ENCODE measurements around the gene ATP2B3. TPM values are rescaled to one million over a fixed set of nuclear protein-coding genes. Genes with fewer than 3 reads are reported as not detected.

Gene ATP2B3
- total RNA-seq, 4 donors from 2014 or later: not detected

GRCh38 chrX:153537526-153538295, 20.3 kb downstream of the ATP2B3 start:
- no peak for TF ChIP-seq CTCF (IDR thresholded peaks at IDR 0.05; ENCODE audit: low read depth)

GRCh38 chrX:153538424-153538823, 21.0 kb downstream of the ATP2B3 start:
- no peak for TF ChIP-seq CTCF (IDR thresholded peaks at IDR 0.05; ENCODE audit: low read depth)

GRCh38 chrX:153539171-153539978, 21.9 kb downstream of the ATP2B3 start:
- no peak for TF ChIP-seq CTCF (IDR thresholded peaks at IDR 0.05; ENCODE audit: low read depth)

GRCh38 chrX:153539979-153540358, 22.5 kb downstream of the ATP2B3 start:
- TF ChIP-seq CTCF (IDR thresholded peaks at IDR 0.05; ENCODE audit: low read depth): no peak

- no peak for TF ChIP-seq CTCF (IDR thresholded peaks at IDR 0.05; ENCODE audit: low read depth)
Measured at GRCh38 chrX:153544727-153545126, 27.3 kb downstream of the ATP2B3 start.

- TF ChIP-seq CTCF (IDR thresholded peaks at IDR 0.05; ENCODE audit: low read depth): no peak
Measured at GRCh38 chrX:153546386-153546785, 28.9 kb downstream of the ATP2B3 start.

GRCh38 chrX:153547195-153547594, 29.8 kb downstream of the ATP2B3 start:
- TF ChIP-seq CTCF (IDR thresholded peaks at IDR 0.05; ENCODE audit: low read depth): no peak
